H9 (cell line): Measurements from ENCODE around the gene SSTR3. TPM values are rescaled to one million over a fixed set of nuclear protein-coding genes. Genes with fewer than 3 reads are reported as not detected.
"Not testable (repeated sequence)": the region's sequence is repeated elsewhere in the genome, so short reads cannot be mapped to it uniquely, and the experiment has no call there.

Experiments
- DNase-seq: peaks from one replicate; pipeline ENCODE4 v3.0.0-alpha.2; 2017
- H2AFZ ChIP-seq: one replicate; pipeline ENCODE4 v1.6.1; 2013; ENCODE audit warnings: mild to moderate bottlenecking, low read length, control low read depth, moderate library complexity
- H2AK5ac ChIP-seq: 2 replicates; pipeline ENCODE4 v1.6.1; 2013; ENCODE audit warnings: low read length, control low read depth, mixed read lengths; ENCODE audit not compliant: insufficient read length
- H2BK120ac ChIP-seq: one replicate; pipeline ENCODE4 v1.6.1; 2013; ENCODE audit warnings: low read depth, mild to moderate bottlenecking, low read length, control low read depth, inconsistent platforms; ENCODE audit not compliant: poor library complexity, severe bottlenecking
- H2BK12ac ChIP-seq: 2 replicates; pipeline ENCODE4 v1.6.1; 2013; ENCODE audit warnings: low read length, control low read depth, mixed read lengths, low read depth; ENCODE audit not compliant: insufficient read length
- H2BK15ac ChIP-seq: 2 replicates; pipeline ENCODE4 v1.6.1; 2013; ENCODE audit warnings: low read depth, low read length, control low read depth
- H2BK20ac ChIP-seq: one replicate; pipeline ENCODE4 v1.6.1; 2013; ENCODE audit warnings: low read depth, mild to moderate bottlenecking, low read length, control low read depth, inconsistent platforms; ENCODE audit not compliant: poor library complexity, severe bottlenecking
- H2BK5ac ChIP-seq: 2 replicates; pipeline ENCODE4 v1.6.1; 2013; ENCODE audit warnings: low read length, control low read depth, mixed read lengths; ENCODE audit not compliant: insufficient read length
- H3K14ac ChIP-seq: 2 replicates; pipeline ENCODE4 v1.6.1; 2013; ENCODE audit warnings: low read length, control low read depth; ENCODE audit not compliant: insufficient read depth
- H3K18ac ChIP-seq: 2 replicates; pipeline ENCODE4 v1.6.1; 2013; ENCODE audit warnings: low read depth, mild to moderate bottlenecking, mixed read lengths, low read length, control low read depth; ENCODE audit not compliant: insufficient read length
- H3K23ac ChIP-seq: 2 replicates; pipeline ENCODE4 v1.6.1; 2013; ENCODE audit warnings: low read length, control low read depth, mixed read lengths, low read depth; ENCODE audit not compliant: insufficient read length
- H3K23me2 ChIP-seq: 2 replicates; pipeline ENCODE4 v1.6.1; 2013; ENCODE audit warnings: low read depth, mild to moderate bottlenecking, mixed read lengths, low read length, control low read depth; ENCODE audit not compliant: insufficient read length, poor library complexity, severe bottlenecking
- H3K27ac ChIP-seq: 2 replicates; pipeline ENCODE4 v1.5.1; 2013; ENCODE audit warnings: low read length, control low read depth, mixed read lengths, low read depth; ENCODE audit not compliant: insufficient read length
- H3K27me3 ChIP-seq: 2 replicates; pipeline ENCODE4 v1.6.1; 2013; ENCODE audit warnings: low read length, control low read depth, inconsistent platforms; ENCODE audit not compliant: insufficient read depth
- H3K4ac ChIP-seq: 2 replicates; pipeline ENCODE4 v1.6.1; 2013; ENCODE audit warnings: low read depth, mild to moderate bottlenecking, control low read depth, inconsistent platforms, low read length, moderate library complexity
- H3K4me1 ChIP-seq: 2 replicates; pipeline ENCODE4 v1.6.1; 2013; ENCODE audit warnings: low read length, control low read depth, inconsistent platforms; ENCODE audit not compliant: insufficient read depth
- H3K4me2 ChIP-seq: 2 replicates; pipeline ENCODE4 v1.6.1; 2013; ENCODE audit warnings: low read length, control low read depth, mixed read lengths; ENCODE audit not compliant: insufficient read length, insufficient read depth
- H3K56ac ChIP-seq: 2 replicates; pipeline ENCODE4 v1.6.1; 2013; ENCODE audit warnings: low read depth, mild to moderate bottlenecking, mixed read lengths, low read length, control low read depth; ENCODE audit not compliant: insufficient read length
- H3K79me1 ChIP-seq: 2 replicates; pipeline ENCODE4 v1.6.1; 2013; ENCODE audit warnings: low read depth, mild to moderate bottlenecking, moderate library complexity, low read length, control low read depth, inconsistent platforms; ENCODE audit not compliant: insufficient read depth, poor library complexity, severe bottlenecking
- H3K79me2 ChIP-seq: 2 replicates; pipeline ENCODE4 v1.6.1; 2013; ENCODE audit warnings: low read length, control low read depth, inconsistent platforms; ENCODE audit not compliant: insufficient read depth
- H3K9ac ChIP-seq: 2 replicates; pipeline ENCODE4 v1.6.1; 2013; ENCODE audit warnings: low read length, control low read depth, mixed read lengths; ENCODE audit not compliant: insufficient read length; ENCODE audit errors: extremely low read depth
- H3K9me3 ChIP-seq: one replicate; pipeline ENCODE4 v1.6.1; 2013; ENCODE audit warnings: low read depth, low read length, inconsistent platforms; ENCODE audit not compliant: control insufficient read depth
- H3T11ph ChIP-seq: one replicate; pipeline ENCODE4 v1.6.1; 2013; ENCODE audit warnings: mild to moderate bottlenecking, low read length, control low read depth, inconsistent platforms
- H4K20me1 ChIP-seq: one replicate; pipeline ENCODE4 v1.6.1; 2013; ENCODE audit not compliant: control insufficient read depth, insufficient read length, insufficient read depth
- H4K5ac ChIP-seq: 2 replicates; pipeline ENCODE4 v1.6.1; 2013; ENCODE audit warnings: low read depth, mild to moderate bottlenecking, mixed read lengths, low read length, control low read depth; ENCODE audit not compliant: insufficient read length
- H4K8ac ChIP-seq: replicated peaks from 2 replicates; pipeline ENCODE4 v1.6.1; 2013; ENCODE audit warnings: low read length, control low read depth, mixed read lengths, low read depth; ENCODE audit not compliant: insufficient read length
- H4K91ac ChIP-seq: 2 replicates; pipeline ENCODE4 v1.6.1; 2013; ENCODE audit warnings: low read depth, mild to moderate bottlenecking, moderate library complexity, mixed read lengths, low read length, control low read depth; ENCODE audit not compliant: insufficient read length
- H3K27ac Mint-ChIP-seq, 3 experiments: 2 replicates in 2 of 3; 3 replicates in 1 of 3; pipeline ENCODE4 v1.8.0; 2020 to 2021; ENCODE audit warnings: mixed read lengths in 3 of 3, mild to moderate bottlenecking in 1 of 3, moderate library complexity in 1 of 3
- H3K27me3 Mint-ChIP-seq: 2 replicates; pipeline ENCODE4 v1.8.0; 2021; ENCODE audit warnings: low read depth, mild to moderate bottlenecking, moderate library complexity, mixed read lengths
- H3K36me3 Mint-ChIP-seq, 3 experiments: 2 replicates in 2 of 3; 3 replicates in 1 of 3; pipeline ENCODE4 v1.8.0; 2020 to 2021; ENCODE audit warnings: low read depth in 3 of 3, mixed read lengths in 3 of 3; ENCODE audit not compliant: insufficient read depth in 1 of 3
- H3K4me1 Mint-ChIP-seq, 2 experiments: 2 replicates each; pipeline ENCODE4 v1.8.0; 2020; ENCODE audit warnings: mixed read lengths in 2 of 2
- H3K4me3 Mint-ChIP-seq, 2 experiments: 2 replicates in 1 of 2; 3 replicates in 1 of 2; pipeline ENCODE4 v1.8.0; 2020 to 2021; ENCODE audit warnings: mild to moderate bottlenecking in 2 of 2, mixed read lengths in 2 of 2, moderate library complexity in 1 of 2
- H3K9me3 Mint-ChIP-seq, 2 experiments: 2 replicates in 1 of 2; 3 replicates in 1 of 2; pipeline ENCODE4 v1.8.0; 2020; ENCODE audit warnings: mild to moderate bottlenecking in 2 of 2, mixed read lengths in 2 of 2, moderate library complexity in 1 of 2
- WGBS: extraction: QIAGEN DNeasy Blood & Tissue Kit; methylation state at CpG from one replicate; pipeline ENCODE4 v1.1.7; 2013; ENCODE audit warnings: missing lambda C conversion rate, low lambda C conversion rate, mixed read lengths; ENCODE audit not compliant: insufficient read length; ENCODE audit errors: extremely low coverage; 5-methylcytosine and 5-hydroxymethylcytosine counted together
- total RNA-seq: library from RNA; stranded (reverse); gene quantifications from 2 replicates; pipeline ENCODE4 v1.2.1, GENCODE V29; 2021
- TF ChIP-seq, protein P1 (sequence below): fragments of 200-600 bp; sonication (generic); conservative IDR thresholded peaks from 3 replicates; pipeline ENCODE4 v1.8.0; 2021; ENCODE audit warnings: antibody characterized with exemption, mild to moderate bottlenecking

Gene SSTR3
- total RNA-seq, 1 experiment from 2014 or later, result 0.68 TPM

DNA sequence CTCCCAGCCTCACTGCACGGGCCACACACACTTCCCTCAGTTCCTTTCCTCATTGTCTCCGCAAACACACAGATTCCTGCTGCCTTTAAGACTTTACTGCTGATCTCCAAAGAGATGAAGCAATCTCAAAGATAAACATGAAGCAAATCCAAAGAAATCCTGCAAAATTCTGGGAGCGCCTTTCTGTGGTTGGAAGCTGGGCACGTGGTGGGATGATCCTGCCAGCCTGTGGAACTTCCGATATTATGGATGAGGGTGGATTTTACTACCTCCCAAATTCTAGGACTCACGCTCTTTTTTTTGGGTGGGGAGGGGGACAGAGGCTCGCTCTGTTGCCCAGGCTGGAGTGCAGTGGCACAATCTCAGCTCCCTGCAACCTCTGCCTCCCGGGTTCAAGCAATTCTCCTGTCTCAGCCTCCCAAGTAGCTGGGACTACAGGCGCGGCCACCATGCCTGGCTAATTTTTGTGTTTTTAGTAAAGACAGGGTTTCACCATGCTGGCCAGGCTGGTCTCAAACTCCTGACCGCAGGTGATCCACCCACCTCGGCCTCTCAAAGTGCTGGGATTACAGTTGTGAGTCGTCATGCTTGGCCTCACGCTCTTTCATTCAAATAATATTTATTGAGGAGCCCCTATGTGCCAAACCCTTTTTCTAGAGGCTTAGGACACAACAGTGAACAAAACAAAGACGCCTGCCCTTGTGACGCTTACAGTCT is 41.4 kb downstream of the SSTR3 start:
- Mint-ChIP-seq H3K27me3 (peaks cover 52% of the 10 kb centered on the region), H3K4me1 (peaks cover 30 to 42% of the 10 kb centered on the region in 2 experiments), H3K27ac (peak overlapping the region in 1 of 3 experiments; percentile 69; a peak in 2 of 7 replicates)
- H3K56ac ChIP-seq, H3K9me3 Mint-ChIP-seq, H4K20me1 ChIP-seq, DNase-seq, H4K8ac ChIP-seq, H3K27me3 ChIP-seq, H3K79me2 ChIP-seq, H3K4me2 ChIP-seq, H3K36me3 Mint-ChIP-seq, H4K5ac ChIP-seq, H2AK5ac ChIP-seq, H2AFZ ChIP-seq, H2BK15ac ChIP-seq, H2BK12ac ChIP-seq, H4K91ac ChIP-seq, H3K9me3 ChIP-seq, H3K4me1 ChIP-seq, H2BK120ac ChIP-seq, H3K4me3 Mint-ChIP-seq, H3K18ac ChIP-seq, H3K23me2 ChIP-seq, H3K14ac ChIP-seq, H3K27ac ChIP-seq, H3T11ph ChIP-seq, H3K79me1 ChIP-seq, H3K9ac ChIP-seq, H3K4ac ChIP-seq, H3K23ac ChIP-seq, H2BK5ac ChIP-seq, H2BK20ac ChIP-seq: not testable (repeated sequence)
- WGBS, result no CpG with 5 or more reads among the region's 16 CpGs
- TF ChIP-seq, protein P1, sequence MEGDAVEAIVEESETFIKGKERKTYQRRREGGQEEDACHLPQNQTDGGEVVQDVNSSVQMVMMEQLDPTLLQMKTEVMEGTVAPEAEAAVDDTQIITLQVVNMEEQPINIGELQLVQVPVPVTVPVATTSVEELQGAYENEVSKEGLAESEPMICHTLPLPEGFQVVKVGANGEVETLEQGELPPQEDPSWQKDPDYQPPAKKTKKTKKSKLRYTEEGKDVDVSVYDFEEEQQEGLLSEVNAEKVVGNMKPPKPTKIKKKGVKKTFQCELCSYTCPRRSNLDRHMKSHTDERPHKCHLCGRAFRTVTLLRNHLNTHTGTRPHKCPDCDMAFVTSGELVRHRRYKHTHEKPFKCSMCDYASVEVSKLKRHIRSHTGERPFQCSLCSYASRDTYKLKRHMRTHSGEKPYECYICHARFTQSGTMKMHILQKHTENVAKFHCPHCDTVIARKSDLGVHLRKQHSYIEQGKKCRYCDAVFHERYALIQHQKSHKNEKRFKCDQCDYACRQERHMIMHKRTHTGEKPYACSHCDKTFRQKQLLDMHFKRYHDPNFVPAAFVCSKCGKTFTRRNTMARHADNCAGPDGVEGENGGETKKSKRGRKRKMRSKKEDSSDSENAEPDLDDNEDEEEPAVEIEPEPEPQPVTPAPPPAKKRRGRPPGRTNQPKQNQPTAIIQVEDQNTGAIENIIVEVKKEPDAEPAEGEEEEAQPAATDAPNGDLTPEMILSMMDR, result 0 out of 3 replicates have a peak, but pooled peaks have one; percentile 4
